ENCODE measurements around the gene CLK3.

DNA sequence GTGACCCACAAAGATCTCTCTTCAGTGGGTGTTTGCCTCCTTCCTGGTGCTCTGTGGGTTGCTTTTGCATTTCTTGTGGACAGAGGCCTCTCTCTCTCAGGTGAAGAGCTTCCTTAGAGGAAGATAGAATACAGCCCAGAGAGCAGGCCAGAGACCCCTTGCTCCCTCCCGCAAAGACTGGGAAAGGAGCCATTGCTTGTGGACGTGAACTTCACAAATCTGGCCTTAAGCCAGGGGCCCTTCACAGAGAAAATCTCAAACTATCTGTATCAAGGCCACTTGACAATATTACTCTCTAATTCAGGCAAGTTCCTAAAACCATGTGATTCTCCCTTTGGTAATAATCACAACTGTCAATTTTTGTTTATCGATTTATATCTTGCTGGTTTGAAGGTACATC is 30.4 kb upstream of the CLK3 start:
- no peak for TF ChIP-seq POLR2A (IDR thresholded peaks at IDR 0.05)
- TF ChIP-seq, protein P1, sequence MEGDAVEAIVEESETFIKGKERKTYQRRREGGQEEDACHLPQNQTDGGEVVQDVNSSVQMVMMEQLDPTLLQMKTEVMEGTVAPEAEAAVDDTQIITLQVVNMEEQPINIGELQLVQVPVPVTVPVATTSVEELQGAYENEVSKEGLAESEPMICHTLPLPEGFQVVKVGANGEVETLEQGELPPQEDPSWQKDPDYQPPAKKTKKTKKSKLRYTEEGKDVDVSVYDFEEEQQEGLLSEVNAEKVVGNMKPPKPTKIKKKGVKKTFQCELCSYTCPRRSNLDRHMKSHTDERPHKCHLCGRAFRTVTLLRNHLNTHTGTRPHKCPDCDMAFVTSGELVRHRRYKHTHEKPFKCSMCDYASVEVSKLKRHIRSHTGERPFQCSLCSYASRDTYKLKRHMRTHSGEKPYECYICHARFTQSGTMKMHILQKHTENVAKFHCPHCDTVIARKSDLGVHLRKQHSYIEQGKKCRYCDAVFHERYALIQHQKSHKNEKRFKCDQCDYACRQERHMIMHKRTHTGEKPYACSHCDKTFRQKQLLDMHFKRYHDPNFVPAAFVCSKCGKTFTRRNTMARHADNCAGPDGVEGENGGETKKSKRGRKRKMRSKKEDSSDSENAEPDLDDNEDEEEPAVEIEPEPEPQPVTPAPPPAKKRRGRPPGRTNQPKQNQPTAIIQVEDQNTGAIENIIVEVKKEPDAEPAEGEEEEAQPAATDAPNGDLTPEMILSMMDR (IDR thresholded peaks at IDR 0.05) = no peak

Measured in esophagus squamous epithelium (tissue), 4 donors.